Endothelial cell of umbilical vein (primary cell): Measurements from ENCODE around the gene CLEC16A. TPM values are rescaled to one million over a fixed set of nuclear protein-coding genes. Genes with fewer than 3 reads are reported as not detected.

Source experiments
- BruUV-seq: library from RNA; stranded (reverse); fragments of 400-500 nt; replicated peaks from 2 replicates; lab custom pipeline; 2021; lab: Mats Ljungman, UMichigan
- CTCF ChIA-PET: fragments of 300-600, 350-600 bp; sonication (Branson Sonifier 250); formaldehyde crosslinking; loops from one replicate; lab custom pipeline; 2021; ENCODE audit warnings: antibody characterized with exemption, inconsistent platforms; lab: Charles Lee
- POLR2A ChIA-PET: fragments of 300-600, 350-600 bp; sonication (Branson Sonifier 250); formaldehyde crosslinking; loops from one replicate; lab custom pipeline; 2021; ENCODE audit warnings: antibody characterized with exemption, inconsistent platforms; lab: Charles Lee
- DNase-seq: peaks from one replicate; pipeline ENCODE4 v3.0.0-alpha.2; 2011; ENCODE audit warnings: low read depth, low spot score
- FAIRE-seq: peaks from 2 replicates; lab custom pipeline; 2011; peaks lifted over from hg19 to GRCh38; lab: Jason Lieb, UNC
- H2AFZ ChIP-seq: 2 replicates; pipeline ENCODE4 v1.6.0; 2012; ENCODE audit warnings: low read depth, low read length, control low read depth, inconsistent platforms
- H3K27ac ChIP-seq: 2 replicates; pipeline ENCODE4 v1.5.1; 2011; ENCODE audit warnings: low read depth, mild to moderate bottlenecking, control low read depth, low read length, moderate library complexity; ENCODE audit not compliant: insufficient read depth
- H3K27me3 ChIP-seq, 2 experiments: 2 replicates each; pipeline versions ENCODE4 v1.6.0 to v1.6.1; 2011; ENCODE audit warnings: low read length in 2 of 2, mixed read lengths in 1 of 2; ENCODE audit not compliant: control insufficient read depth in 2 of 2, insufficient read depth in 2 of 2
- H3K36me3 ChIP-seq, 2 experiments: 2 replicates in 1 of 2; 3 replicates in 1 of 2; pipeline ENCODE4 v1.5.1; 2011; ENCODE audit warnings: low read length in 2 of 2, mild to moderate bottlenecking in 1 of 2, moderate library complexity in 1 of 2; ENCODE audit not compliant: control insufficient read depth in 2 of 2, insufficient read depth in 2 of 2; ENCODE audit errors: extremely low read depth in 1 of 2
- H3K4me1 ChIP-seq: 3 replicates; pipeline ENCODE4 v1.5.1; 2011; ENCODE audit warnings: mild to moderate bottlenecking, low read length; ENCODE audit not compliant: control insufficient read depth, insufficient read depth; ENCODE audit errors: extremely low read depth
- H3K4me2 ChIP-seq: 2 replicates; pipeline ENCODE4 v1.6.1; 2011; ENCODE audit warnings: low read length, control low read depth, mixed read lengths; ENCODE audit not compliant: insufficient read depth
- H3K4me3 ChIP-seq, 3 experiments: fragments of 200-600 bp in 1 of 3; sonication (generic), shearing (Covaris generic) in 1 of 3; replicated peaks in 1 of 3; 2 replicates each; pipeline ENCODE4 v1.5.1; 2011 to 2016; ENCODE audit warnings: control low read depth in 3 of 3, low read length in 3 of 3, mild to moderate bottlenecking in 2 of 3, inconsistent platforms in 1 of 3, low read depth in 1 of 3, moderate library complexity in 1 of 3; ENCODE audit not compliant: insufficient read depth in 1 of 3
- H3K79me2 ChIP-seq: 2 replicates; pipeline ENCODE4 v1.6.0; 2012; ENCODE audit warnings: low read length, inconsistent platforms; ENCODE audit not compliant: control insufficient read depth, insufficient read depth
- H3K9ac ChIP-seq: replicated peaks from 2 replicates; pipeline ENCODE3; 2011; ENCODE audit warnings: low read length, control low read depth; ENCODE audit not compliant: insufficient read depth; ENCODE audit errors: extremely low read depth
- H3K9me1 ChIP-seq: replicated peaks from 3 replicates; pipeline ENCODE4 v1.6.0; 2011; ENCODE audit warnings: mild to moderate bottlenecking, low read length; ENCODE audit not compliant: control insufficient read depth, insufficient read depth; ENCODE audit errors: extremely low read depth
- H3K9me3 ChIP-seq: replicated peaks from 2 replicates; pipeline ENCODE4 v1.5.1; 2012; ENCODE audit warnings: low read length, inconsistent platforms; ENCODE audit not compliant: control insufficient read depth, insufficient read depth
- H4K20me1 ChIP-seq: replicated peaks from 2 replicates; pipeline ENCODE3; 2011; ENCODE audit warnings: mild to moderate bottlenecking, low read length; ENCODE audit not compliant: control insufficient read depth, insufficient read depth; ENCODE audit errors: extremely low read depth
- CTCF ChIP-seq, 2 donors: IDR thresholded peaks; 1 replicate in 1 of 2; 2 replicates in 1 of 2; pipeline ENCODE4 v1.5.1; 2011; ENCODE audit warnings: low read length in 2 of 2, mild to moderate bottlenecking in 2 of 2, moderate library complexity in 2 of 2, control low read depth in 1 of 2, inconsistent platforms in 1 of 2, low read depth in 1 of 2; ENCODE audit not compliant: insufficient read depth in 1 of 2; ENCODE audit errors: extremely low read depth in 1 of 2
- EZH2 ChIP-seq: IDR thresholded peaks from 2 replicates; pipeline ENCODE4 v1.6.1; 2012; ENCODE audit warnings: borderline replicate concordance, low read depth, mild to moderate bottlenecking, moderate library complexity, low read length, inconsistent platforms; ENCODE audit not compliant: severe bottlenecking
- FOS ChIP-seq: IDR thresholded peaks from 2 replicates; pipeline ENCODE4 v1.6.1; 2011; ENCODE audit warnings: mild to moderate bottlenecking, low read length, moderate library complexity, borderline replicate concordance; ENCODE audit not compliant: insufficient read depth
- GATA2 ChIP-seq: IDR thresholded peaks from 2 replicates; pipeline ENCODE4 v1.7.0; 2011; ENCODE audit warnings: low read depth, mild to moderate bottlenecking, moderate library complexity, mixed read lengths, low read length; ENCODE audit not compliant: insufficient read length, insufficient read depth
- MAX ChIP-seq: IDR thresholded peaks from 2 replicates; pipeline ENCODE4 v1.6.1; 2011; ENCODE audit not compliant: insufficient read depth, insufficient read length
- MYC ChIP-seq: IDR thresholded peaks from one replicate; pipeline ENCODE4 v1.6.1; 2011; ENCODE audit warnings: mild to moderate bottlenecking, low read depth, low read length
- POLR2A ChIP-seq: IDR thresholded peaks from 2 replicates; pipeline ENCODE4 v1.6.1; 2012; ENCODE audit warnings: low read depth, mild to moderate bottlenecking, control low read depth, low read length
- dilution Hi-C: fragments of 300-500 bp; cut with MboI; formaldehyde crosslinking; loops from one replicate; pipeline ENCODE4 v1.15.0; 2019; ENCODE audit warnings: low sequenced_read_pairs; ENCODE audit not compliant: extremely low pct_ligation_motif_present
- intact Hi-C: fragments of 100-400 bp; cut with micrococcal nuclease; formaldehyde crosslinking; loops from one replicate; pipeline ENCODE4 v1.10.0; 2022
- polyA plus RNA-seq, 4 experiments: library from polyadenylated mRNA; depleted of rRNA in 3 of 4; stranded (reverse) in 3 of 4; unstranded in 1 of 4; fragments of >200 nt; gene quantifications; 2 replicates each; pipeline versions ENCODE4 v1.2.1 to v1.2.3, GENCODE V29; 2011 to 2012; ENCODE audit warnings: missing spikeins in 1 of 4
- total RNA-seq: library from RNA; stranded (reverse); gene quantifications from 2 replicates; pipeline ENCODE4 v1.2.3, GENCODE V29; 2021

The CLEC16A gene
- total and polyA plus RNA-seq, 2 donors (not counting 3 experiments of a cell fraction or from before 2014, with no cell fraction given) = 11.4 to 23.3 TPM

GRCh38 chr16:11211977-11212797, 267.8 kb downstream of the CLEC16A start:
- H3K4me1 ChIP-seq = no peaks in the 10 kb centered on the region
- no peaks in the 10 kb centered on the region for H3K9me1 ChIP-seq
- TF ChIP-seq FOS (no peak), CTCF (IDR thresholded peaks at IDR 0.05; ENCODE audit: extremely low read depth in 1 of 2, insufficient read depth in 1 of 2, low read depth in 1 of 2, low read length in 2 of 2) (no peak), EZH2 (no peak), MYC (no peak), MAX (no peak), POLR2A (no peak), GATA2 (no peak)
- H3K79me2 ChIP-seq = no peaks in the 10 kb centered on the region
- H3K4me2 ChIP-seq = no peak overlapping the region
- H4K20me1 ChIP-seq = no peaks in the 10 kb centered on the region
- dilution Hi-C loops (no loop called here), intact Hi-C loops (no loop called here)
- H3K27me3 ChIP-seq = no peaks in the 10 kb centered on the region
- no peaks in the 10 kb centered on the region for H3K36me3 ChIP-seq
- CTCF ChIA-PET = no interaction called here
- H3K9me3 ChIP-seq = no peaks in the 10 kb centered on the region
- FAIRE-seq (no peak), DNase-seq (no peak)
- no peak overlapping the region for H3K4me3 ChIP-seq
- POLR2A ChIA-PET = no interaction called here
- no peak overlapping the region for H2AFZ ChIP-seq
- no peak overlapping the region for H3K9ac ChIP-seq
- no peak overlapping the region for H3K27ac ChIP-seq
- BruUV-seq = no TSS peak
